ENCODE measurements around the gene PRLR. TPM values are rescaled to one million over a fixed set of nuclear protein-coding genes. Genes with fewer than 3 reads are reported as not detected.

PRLR gene
- total and polyA plus RNA-seq, 2 of the 8 experiments (the other 6 are each of a cell fraction or from before 2014, with no cell fraction given) = 0.53 to 2.5 TPM

GRCh38 chr5:35240892-35241291 lies 10.6 kb upstream of the PRLR start:
- Histone ChIP-seq H3K18ac (ENCODE audit: extremely low read depth, low read length) (no peak overlapping the region), H2AFZ (ENCODE audit: low read length) (no peak overlapping the region), H3K9me3 (ENCODE audit: insufficient read depth in 2 of 2, low read depth in 1 of 2, low read length in 1 of 2) (no peaks in the 10 kb centered on the region), H3K27ac (ENCODE audit: low read depth, low read length) (no peak overlapping the region), H3K79me1 (ENCODE audit: low read depth, low read length) (no peaks in the 10 kb centered on the region), H3K36me3 (ENCODE audit: control insufficient read depth in 2 of 4, insufficient read depth in 4 of 4, low read length in 3 of 4) (no peaks in the 10 kb centered on the region), H3K23me2 (ENCODE audit: low read depth, low read length) (no peaks in the 10 kb centered on the region), H2AK5ac (ENCODE audit: low read depth, low read length) (no peak overlapping the region), H4K8ac (ENCODE audit: extremely low read depth, insufficient read depth, low read length) (no peak overlapping the region), H4K91ac (replicated peaks; ENCODE audit: insufficient read length, low read length) (no peak overlapping the region), H2BK120ac (replicated peaks; ENCODE audit: low read depth, low read length) (no peak overlapping the region), H3K4me1 (replicated peaks in 1 of 4; ENCODE audit: control insufficient read depth in 3 of 4, insufficient read depth in 4 of 4, low read length in 3 of 4) (no peaks in the 10 kb centered on the region), H2BK20ac (ENCODE audit: low read length) (no peak overlapping the region), H2BK15ac (ENCODE audit: low read length) (no peak overlapping the region), H4K20me1 (replicated peaks in 1 of 2; ENCODE audit: control insufficient read depth in 1 of 2, insufficient read depth in 2 of 2, low read length in 2 of 2) (no peaks in the 10 kb centered on the region), H2BK5ac (ENCODE audit: low read depth, low read length) (no peak overlapping the region), H3K4me2 (ENCODE audit: insufficient read depth in 1 of 2, low read depth in 2 of 2, low read length in 2 of 2) (no peak overlapping the region), H3K79me2 (ENCODE audit: control insufficient read depth in 1 of 2, insufficient read depth in 2 of 2, low read length in 2 of 2) (no peaks in the 10 kb centered on the region), H3K9ac (replicated peaks in 1 of 4; ENCODE audit: extremely low read depth in 1 of 4, low read depth in 3 of 4, low read length in 3 of 4) (no peak overlapping the region), H3K14ac (ENCODE audit: insufficient read length) (no peak overlapping the region), H3K56ac (replicated peaks; ENCODE audit: insufficient read length, low read depth, low read length) (no peak overlapping the region), H4K5ac (ENCODE audit: insufficient read length, low read depth, low read length) (no peak overlapping the region), H3K4me3 (ENCODE audit: extremely low read depth in 1 of 4, insufficient read depth in 2 of 4, low read depth in 3 of 4, low read length in 4 of 4) (no peak overlapping the region), H3K27me3 (replicated peaks in 1 of 4; ENCODE audit: control insufficient read depth in 3 of 4, extremely low read depth in 1 of 4, insufficient read depth in 3 of 4, low read length in 3 of 4) (no peaks in the 10 kb centered on the region), H3K4ac (replicated peaks; ENCODE audit: insufficient read length, low read depth, low read length) (no peak overlapping the region), H2BK12ac (ENCODE audit: low read depth, low read length) (no peak overlapping the region), H3K23ac (ENCODE audit: insufficient read length) (no peak overlapping the region)
- no peak for DNase-seq (ENCODE audit: low read depth in 1 of 2, low spot score in 2 of 2)
- 100% methylated on average over 1 of the region's 1 CpG; no CpG with 5 or more reads in 1 of the 2 experiments for WGBS, 2 experiments (ENCODE audit: extremely low coverage in 1 of 2, insufficient coverage in 1 of 2, insufficient read length in 1 of 2, insufficient replicate concordance in 2 of 2, low coverage in 1 of 2, low lambda C conversion rate in 2 of 2, missing lambda C conversion rate in 1 of 2)
- FAIRE-seq = no peak
- ChIA-PET POLR2A (ENCODE audit: partially characterized antibody) (no interaction called here), CTCF (ENCODE audit: partially characterized antibody) (no interaction called here)
- no peak for TF ChIP-seq KDM5A (IDR thresholded peaks at IDR 0.05; ENCODE audit: low read length)
- no peak for TF ChIP-seq JUN (IDR thresholded peaks at IDR 0.05; ENCODE audit: low read depth, low read length)
- TF ChIP-seq EGR1 (IDR thresholded peaks at IDR 0.05; ENCODE audit: borderline replicate concordance, low read depth, low read length) = no peak
- TF ChIP-seq MAX (IDR thresholded peaks at IDR 0.05) = no peak
- TF ChIP-seq YY1 (IDR thresholded peaks at IDR 0.05; ENCODE audit: low read depth, low read length) = no peak
- no peak for TF ChIP-seq ZNF274 (IDR thresholded peaks at IDR 0.05; ENCODE audit: borderline replicate concordance, extremely low read depth, low read length)
- TF ChIP-seq CHD2 (IDR thresholded peaks at IDR 0.05; ENCODE audit: low read length) = no peak
- TF ChIP-seq RBBP5 (IDR thresholded peaks at IDR 0.05; ENCODE audit: borderline replicate concordance, low read depth, low read length) = no peak
- no peak for TF ChIP-seq SIX5 (IDR thresholded peaks at IDR 0.05; ENCODE audit: low read depth, low read length)
